Measurements from ENCODE around the gene TP73. TPM values are rescaled to one million over a fixed set of nuclear protein-coding genes. Genes with fewer than 3 reads are reported as not detected.

TP73 gene
- total RNA-seq, 2 donors from 2014 or later = not detected

GRCh38 chr1:3711780-3712451, 59.6 kb downstream of the TP73 start:
- no peak for TF ChIP-seq CTCF (IDR thresholded peaks at IDR 0.05)
- Histone ChIP-seq H3K4me3 (no peak overlapping the region), H3K27ac (no peak overlapping the region), H3K36me3 (no peaks in the 10 kb centered on the region), H3K4me1 (ENCODE audit: control insufficient read depth in 1 of 2, low read depth in 2 of 2) (peaks cover 0 to 8% of the 10 kb centered on the region in 2 donors), H3K9me3 (no peaks in the 10 kb centered on the region), H3K27me3 (replicated peaks; ENCODE audit: insufficient read depth) (no peaks in the 10 kb centered on the region)
- DNase-seq (ENCODE audit: low spot score) = no peak
- ATAC-seq (ENCODE audit: insufficient number of reproducible peaks, low FRiP score, low read depth) = no peak

GRCh38 chr1:3712573-3713535, 60.5 kb downstream of the TP73 start:
- Histone ChIP-seq H3K36me3 (no peaks in the 10 kb centered on the region), H3K27ac (no peak overlapping the region), H3K4me3 (no peak overlapping the region), H3K4me1 (ENCODE audit: control insufficient read depth in 1 of 2, low read depth in 2 of 2) (peaks cover 0 to 8% of the 10 kb centered on the region in 2 donors), H3K27me3 (replicated peaks; ENCODE audit: insufficient read depth) (no peaks in the 10 kb centered on the region), H3K9me3 (no peaks in the 10 kb centered on the region)
- DNase-seq (ENCODE audit: low spot score) (no peak), ATAC-seq (ENCODE audit: insufficient number of reproducible peaks, low FRiP score, low read depth) (no peak)
- TF ChIP-seq CTCF (IDR thresholded peaks at IDR 0.05) = no peak

GRCh38 chr1:3713840-3714239, 61.5 kb downstream of the TP73 start:
- DNase-seq (ENCODE audit: low spot score) (no peak), ATAC-seq (ENCODE audit: insufficient number of reproducible peaks, low FRiP score, low read depth) (no peak)
- H3K36me3 ChIP-seq = no peaks in the 10 kb centered on the region
- TF ChIP-seq CTCF (IDR thresholded peaks at IDR 0.05) = no peak
- H3K4me3 ChIP-seq = no peak overlapping the region
- no peaks in the 10 kb centered on the region for H3K27me3 ChIP-seq (replicated peaks; ENCODE audit: insufficient read depth)
- peaks cover 0 to 8% of the 10 kb centered on the region in 2 donors for H3K4me1 ChIP-seq (ENCODE audit: control insufficient read depth in 1 of 2, low read depth in 2 of 2)
- no peak overlapping the region for H3K27ac ChIP-seq
- no peaks in the 10 kb centered on the region for H3K9me3 ChIP-seq

GRCh38 chr1:3714284-3714741, 62.0 kb downstream of the TP73 start:
- no peak for TF ChIP-seq CTCF (IDR thresholded peaks at IDR 0.05)
- Histone ChIP-seq H3K27me3 (replicated peaks; ENCODE audit: insufficient read depth) (no peaks in the 10 kb centered on the region), H3K4me1 (ENCODE audit: control insufficient read depth in 1 of 2, low read depth in 2 of 2) (peaks cover 0 to 8% of the 10 kb centered on the region in 2 donors), H3K27ac (no peak overlapping the region), H3K36me3 (no peaks in the 10 kb centered on the region), H3K4me3 (no peak overlapping the region), H3K9me3 (no peaks in the 10 kb centered on the region)
- ATAC-seq (ENCODE audit: insufficient number of reproducible peaks, low FRiP score, low read depth) (no peak), DNase-seq (ENCODE audit: low spot score) (no peak)

- Histone ChIP-seq H3K36me3 (no peaks in the 10 kb centered on the region), H3K9me3 (no peaks in the 10 kb centered on the region), H3K4me1 (ENCODE audit: control insufficient read depth in 1 of 2, low read depth in 2 of 2) (peaks cover 0 to 8% of the 10 kb centered on the region in 2 donors), H3K4me3 (no peak overlapping the region), H3K27me3 (replicated peaks; ENCODE audit: insufficient read depth) (no peaks in the 10 kb centered on the region), H3K27ac (no peak overlapping the region)
- no peak for DNase-seq (ENCODE audit: low spot score)
- no peak for TF ChIP-seq CTCF (IDR thresholded peaks at IDR 0.05)
- ATAC-seq (ENCODE audit: insufficient number of reproducible peaks, low FRiP score, low read depth) = no peak
These were observed 62.5 kb downstream of the TP73 start for GRCh38 chr1:3714814-3715213.

Measured in thoracic aorta (tissue), 2 donors.